Esophagus muscularis mucosa (tissue), 4 donors: ENCODE results near the gene FBXW4. TPM values are rescaled to one million over a fixed set of nuclear protein-coding genes. Genes with fewer than 3 reads are reported as not detected.

ENCODE experiments used
- DNase-seq: peaks from one replicate; pipeline ENCODE4 v3.0.0-alpha.2; 2017; ENCODE audit errors: extremely low spot score
- H3K27ac ChIP-seq, 4 donors: fragments of 200-600 bp; sonication (generic); replicated peaks in 1 of 4; 1 replicate in 3 of 4; 2 replicates in 1 of 4; pipeline ENCODE4 v1.5.1; 2016 to 2019; ENCODE audit warnings: mild to moderate bottlenecking in 1 of 4
- H3K27me3 ChIP-seq, 4 donors: fragments of 200-600 bp; sonication (generic); one replicate each; pipeline versions ENCODE4 v1.5.1 to v1.6.0; 2016 to 2019
- H3K36me3 ChIP-seq, 4 donors: fragments of 200-600 bp; sonication (generic); one replicate each; pipeline ENCODE4 v1.5.1; 2016 to 2019
- H3K4me1 ChIP-seq, 4 donors: fragments of 200-600 bp; sonication (generic); one replicate each; pipeline ENCODE4 v1.5.1; 2016 to 2019
- H3K4me3 ChIP-seq, 4 donors: fragments of 200-600 bp; sonication (generic); 1 replicate in 2 of 4; 2 replicates in 2 of 4; pipeline ENCODE4 v1.5.1; 2016 to 2019; ENCODE audit warnings: mild to moderate bottlenecking in 4 of 4, moderate library complexity in 1 of 4
- H3K9me3 ChIP-seq, 4 donors: fragments of 200-600 bp; sonication (generic); 1 replicate in 3 of 4; 2 replicates in 1 of 4; pipeline ENCODE4 v1.5.1; 2016 to 2019
- CTCF ChIP-seq, 3 experiments: fragments of 200-600 bp in 2 of 3; fragments of 450-650 bp in 1 of 3; sonication (generic) in 2 of 3; IDR thresholded peaks; one replicate each; pipeline ENCODE4 v1.5.1; 2017 to 2019; ENCODE audit warnings: antibody characterized with exemption in 3 of 3, mild to moderate bottlenecking in 2 of 3, moderate library complexity in 1 of 3
- EP300 ChIP-seq: sonication (generic); formaldehyde crosslinking; IDR thresholded peaks from one replicate; pipeline ENCODE4 v1.6.1; 2017; ENCODE audit warnings: antibody characterized with exemption
- POLR2A ChIP-seq: fragments of 450-650 bp; IDR thresholded peaks from one replicate; pipeline ENCODE4 v1.6.1; 2017; ENCODE audit warnings: antibody characterized with exemption, moderate library complexity, mild to moderate bottlenecking, low read depth
- POLR2AphosphoS5 ChIP-seq, 2 donors: sonication (generic); formaldehyde crosslinking; IDR thresholded peaks; one replicate each; pipeline ENCODE4 v1.6.1; 2017; ENCODE audit warnings: antibody characterized with exemption in 2 of 2
- WGBS: methylation state at CpG from one replicate; pipeline ENCODE4 v1.1.5; 2018; 5-methylcytosine and 5-hydroxymethylcytosine counted together
- intact Hi-C: fragments of 100-400 bp; cut with DNase I; formaldehyde crosslinking; loops from one replicate; pipeline ENCODE4 v1.15.1; 2023
- total RNA-seq, 4 donors: library from RNA; depleted of rRNA; stranded (reverse); fragments of >200 nt; gene quantifications; one replicate each; pipeline versions ENCODE4 v1.1.0 to v1.2.1, GENCODE V29; 2016

FBXW4 gene
- total RNA-seq, 4 donors from 2014 or later = 101 to 168 (median 115) TPM

GRCh38 chr10:101693651-101693977 lies 1.4 kb downstream of the FBXW4 start:
- Histone ChIP-seq H3K4me1 (peaks cover 40 to 55% (median 51%) of the 10 kb centered on the region in 4 donors), H3K27me3 (no peaks in the 10 kb centered on the region), H3K4me3 (peak overlapping the region; percentile 67 to 91 (median 88)), H3K9me3 (no peaks in the 10 kb centered on the region), H3K27ac (peak overlapping the region; percentile 93 to 99 (median 98)), H3K36me3 (no peaks in the 10 kb centered on the region)
- intact Hi-C loops = no loop called here
- DNase-seq = no peak
- WGBS = 10% methylated on average over 4 of the region's 4 CpGs
- TF ChIP-seq POLR2A = no peak
- TF ChIP-seq CTCF (IDR thresholded peaks at IDR 0.05) = no peak
- no peak for TF ChIP-seq EP300
- no peak for TF ChIP-seq POLR2AphosphoS5 (IDR thresholded peaks at IDR 0.05)

- no peaks in the 10 kb centered on the region for H3K36me3 ChIP-seq
- DNase-seq = no peak
- TF ChIP-seq POLR2A (no peak), EP300 (no peak), CTCF (IDR thresholded peaks at IDR 0.05) (no peak), POLR2AphosphoS5 (IDR thresholded peaks at IDR 0.05) (no peak)
- no peak overlapping the region for H3K4me3 ChIP-seq
- no peaks in the 10 kb centered on the region for H3K27me3 ChIP-seq
- intact Hi-C loops = no loop called here
- H3K9me3 ChIP-seq = no peaks in the 10 kb centered on the region
- H3K27ac ChIP-seq = peak overlapping the region in 3 of 4 donors; percentile 7 to 13 (median 11)
- H3K4me1 ChIP-seq = peaks cover 40 to 65% (median 61%) of the 10 kb centered on the region in 4 donors
- 77% methylated on average over 7 of the region's 7 CpGs for WGBS
These were observed 3.9 kb downstream of the FBXW4 start for GRCh38 chr10:101691081-101691480.

GRCh38 chr10:101690461-101690860 lies 4.5 kb downstream of the FBXW4 start:
- 64% methylated on average over 7 of the region's 7 CpGs for WGBS
- Histone ChIP-seq H3K4me3 (no peak overlapping the region), H3K27me3 (no peaks in the 10 kb centered on the region), H3K4me1 (peaks cover 38 to 63% (median 58%) of the 10 kb centered on the region in 4 donors), H3K36me3 (no peaks in the 10 kb centered on the region), H3K9me3 (no peaks in the 10 kb centered on the region), H3K27ac (peak overlapping the region in 3 of 4 donors; percentile 7 to 13 (median 11))
- no peak for DNase-seq
- intact Hi-C loops = no loop called here
- TF ChIP-seq CTCF (IDR thresholded peaks at IDR 0.05) (no peak), POLR2A (no peak), POLR2AphosphoS5 (IDR thresholded peaks at IDR 0.05) (no peak), EP300 (no peak)

- no peaks in the 10 kb centered on the region for H3K9me3 ChIP-seq
- WGBS = 88% methylated on average over 3 of the region's 3 CpGs
- peaks cover 27 to 56% (median 49%) of the 10 kb centered on the region in 4 donors for H3K4me1 ChIP-seq
- intact Hi-C loops = no loop called here
- H3K4me3 ChIP-seq = no peak overlapping the region
- H3K27me3 ChIP-seq = no peaks in the 10 kb centered on the region
- no peak overlapping the region for H3K27ac ChIP-seq
- TF ChIP-seq POLR2A (no peak), CTCF (IDR thresholded peaks at IDR 0.05) (no peak), POLR2AphosphoS5 (IDR thresholded peaks at IDR 0.05) (no peak), EP300 (no peak)
- no peaks in the 10 kb centered on the region for H3K36me3 ChIP-seq
- DNase-seq = no peak
These were observed 7.8 kb downstream of the FBXW4 start for GRCh38 chr10:101687071-101687658.
